AG09319 (cell line): Measurements from ENCODE around the gene EHD1.

Experiments
- DNase-seq: peaks from one replicate; pipeline ENCODE4 v3.0.0-alpha.2; 2010; ENCODE audit warnings: low read depth; ENCODE audit errors: extremely low read depth
- CTCF ChIP-seq: IDR thresholded peaks from 2 replicates; pipeline ENCODE4 v1.5.1; 2011; ENCODE audit warnings: low read depth, mild to moderate bottlenecking, inconsistent platforms, low read length, moderate library complexity

The EHD1 gene

GRCh38 chr11:64833198-64833502 is 45.3 kb downstream of the EHD1 start:
- DNase-seq, result no peak
- TF ChIP-seq CTCF, result no peak

- no peak for DNase-seq
- TF ChIP-seq CTCF, result no peak
Measured at GRCh38 chr11:64832467-64833197, 45.8 kb downstream of the EHD1 start.

GRCh38 chr11:64831411-64831891 is 47.0 kb downstream of the EHD1 start:
- no peak for DNase-seq
- TF ChIP-seq CTCF, result no peak

GRCh38 chr11:64829536-64830251 is 48.7 kb downstream of the EHD1 start:
- TF ChIP-seq CTCF, result no peak
- no peak for DNase-seq

- DNase-seq, result no peak
- no peak for TF ChIP-seq CTCF
Measured at GRCh38 chr11:64827451-64827839, 51.0 kb downstream of the EHD1 start.

GRCh38 chr11:64826578-64827450 is 51.6 kb downstream of the EHD1 start:
- no peak for TF ChIP-seq CTCF
- no peak for DNase-seq

GRCh38 chr11:64826062-64826461 is 52.4 kb downstream of the EHD1 start:
- no peak for DNase-seq
- TF ChIP-seq CTCF, result no peak
